ENCODE measurements around the gene CYTIP. TPM values are rescaled to one million over a fixed set of nuclear protein-coding genes. Genes with fewer than 3 reads are reported as not detected.

The CYTIP gene
- total and polyA plus RNA-seq, 2 of the 4 experiments (the other 2 are of a cell fraction), result not detected

DNA sequence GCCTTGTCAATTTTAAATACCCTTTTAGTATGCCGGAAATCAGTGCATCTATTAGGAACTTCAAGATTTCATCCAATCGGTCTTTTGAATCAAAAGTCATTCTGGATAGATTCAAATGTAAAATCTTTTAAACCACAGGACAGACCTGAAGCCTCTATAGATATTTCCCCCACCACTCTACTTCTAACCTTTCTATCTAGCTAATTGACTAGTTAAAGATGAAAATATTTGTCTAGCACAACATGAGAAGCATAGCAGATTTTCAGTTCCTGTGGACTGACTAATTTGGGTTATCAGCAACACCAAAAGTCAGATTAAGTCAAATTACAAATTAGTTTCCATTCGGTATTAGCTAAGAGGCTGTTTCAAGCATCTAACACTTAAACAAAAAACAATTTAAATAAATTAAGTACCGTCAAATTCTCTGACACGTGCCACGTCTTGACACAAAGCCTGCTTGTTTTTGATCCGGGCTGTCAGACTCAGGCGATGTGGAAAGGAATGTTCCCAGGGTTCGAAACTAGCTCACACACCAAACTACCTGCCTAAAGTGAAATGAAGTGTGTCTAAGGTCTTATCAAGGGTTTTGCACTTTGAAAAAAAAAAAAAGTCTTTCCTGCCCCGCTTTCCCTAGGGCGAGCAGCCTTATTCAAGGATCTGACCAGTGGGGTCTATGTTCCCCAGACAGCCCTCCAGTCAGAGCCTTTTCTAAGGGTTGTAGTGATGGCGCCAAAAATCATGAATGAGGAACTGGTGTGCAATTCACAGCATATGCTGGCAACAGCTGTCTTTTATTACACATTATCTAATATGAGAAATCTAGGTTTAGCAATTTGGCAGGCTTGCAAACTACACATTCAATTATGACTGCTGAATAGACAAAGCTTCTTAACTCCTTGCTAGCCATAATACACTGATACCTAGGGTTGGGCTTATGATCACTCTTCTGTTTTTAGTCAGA, 4.7 kb downstream of the CYTIP start:
- Histone ChIP-seq H4K91ac (ENCODE audit: insufficient read depth, low read depth, low read length) (no peak overlapping the region), H2BK5ac (ENCODE audit: low read depth, low read length, poor library complexity, severe bottlenecking) (no peak overlapping the region), H2BK120ac (ENCODE audit: low read depth, low read length) (no peak overlapping the region), H3K4me3 (ENCODE audit: insufficient read depth, low read depth, low read length) (no peak overlapping the region), H3K4me2 (ENCODE audit: low read depth, low read length) (no peak overlapping the region), H2BK20ac (ENCODE audit: low read depth, low read length) (no peak overlapping the region), H3K4ac (ENCODE audit: low read depth, low read length) (no peak overlapping the region), H3K36me3 (ENCODE audit: control insufficient read depth, insufficient read depth, low read length) (no peaks in the 10 kb centered on the region), H4K20me1 (ENCODE audit: insufficient read depth, low read length) (no peaks in the 10 kb centered on the region), H2AFZ (replicated peaks; ENCODE audit: low read length, poor library complexity) (no peak overlapping the region), H3K56ac (ENCODE audit: extremely low read depth, insufficient read depth, low read length) (no peak overlapping the region), H3K4me1 (ENCODE audit: control insufficient read depth, insufficient read depth, low read length) (no peaks in the 10 kb centered on the region), H3K18ac (ENCODE audit: low read depth, low read length) (no peak overlapping the region), H4K5ac (ENCODE audit: low read depth, low read length) (no peak overlapping the region), H2AK5ac (ENCODE audit: low read depth, low read length) (no peak overlapping the region), H3K9me1 (ENCODE audit: insufficient read depth, low read length) (no peaks in the 10 kb centered on the region), H3K23ac (ENCODE audit: low read depth, low read length) (no peak overlapping the region), H3K27ac (ENCODE audit: insufficient read depth, low read length) (no peak overlapping the region), H2BK15ac (ENCODE audit: low read depth, low read length) (no peak overlapping the region), H3K9me3 (ENCODE audit: control insufficient read depth, insufficient read depth, low read length) (no peaks in the 10 kb centered on the region), H4K8ac (ENCODE audit: low read depth in 2 of 2, low read length in 2 of 2) (no peak overlapping the region), H3K14ac (replicated peaks; ENCODE audit: low read depth, low read length) (no peak overlapping the region), H3K9ac (ENCODE audit: low read depth, low read length) (no peak overlapping the region), H2AK9ac (replicated peaks; ENCODE audit: low read depth, low read length, poor library complexity) (no peak overlapping the region), H3K79me1 (ENCODE audit: low read depth in 1 of 2, low read length in 2 of 2) (no peaks in the 10 kb centered on the region), H3K27me3 (ENCODE audit: control insufficient read depth, insufficient read depth, low read length) (peaks cover 2% of the 10 kb centered on the region; the same call in 1 of the 2 replicates)
- dilution Hi-C loops (cut with HindIII; ENCODE audit: low sequenced_read_pairs, unreplicated experiment), result no loop called here
- ChIA-PET CTCF (interaction anchor here (0.6 to 1.6 kb wide), 2 partner anchors 58 to 584 kb away, joined by 3 read pairs; no protein-coding TSS in a partner anchor), POLR2A (ENCODE audit: unreplicated experiment) (no interaction called here)
- BruUV-seq (replicated peaks), result no TSS peak
- intact Hi-C loops (cut with micrococcal nuclease), result no loop called here
- ATAC-seq (ENCODE audit: low read depth), result no peak
- no peak for TF ChIP-seq RCOR1 (IDR thresholded peaks at IDR 0.05; ENCODE audit: insufficient replicate concordance, low read length)
- TF ChIP-seq MAZ (IDR thresholded peaks at IDR 0.05; ENCODE audit: borderline replicate concordance, low read depth, low read length), result no peak
- TF ChIP-seq MAFK (IDR thresholded peaks at IDR 0.05; ENCODE audit: low read depth, low read length), result no peak
- no peak for DNase-seq
- in situ Hi-C loops (cut with MboI; ENCODE audit: low sequenced_read_pairs), result no loop called here
- no CpG with 5 or more reads among the region's 12 CpGs for WGBS, 2 experiments (ENCODE audit: extremely low coverage in 2 of 2, insufficient read length in 1 of 2)
